ENCODE data around the gene DOCK2. TPM values are rescaled to one million over a fixed set of nuclear protein-coding genes. Genes with fewer than 3 reads are reported as not detected.
"Not testable (repeated sequence)": the region's sequence is repeated elsewhere in the genome, so short reads cannot be mapped to it uniquely, and the experiment has no call there.

Gene DOCK2
- total RNA-seq, 1 donor from 2014 or later = 13.5 TPM

GRCh38 chr5:169943026-169943425, 306.0 kb downstream of the DOCK2 start:
- DNase-seq (ENCODE audit: low read depth) = no peak

GRCh38 chr5:169944115-169944514, 307.0 kb downstream of the DOCK2 start:
- DNase-seq (ENCODE audit: low read depth) = no peak

- no peak for DNase-seq (ENCODE audit: low read depth)
These were observed 308.0 kb downstream of the DOCK2 start for GRCh38 chr5:169944922-169945680.

GRCh38 chr5:169945831-169946261, 308.8 kb downstream of the DOCK2 start:
- DNase-seq (ENCODE audit: low read depth) = peak; percentile 83

GRCh38 chr5:169946743-169947295, 309.7 kb downstream of the DOCK2 start:
- DNase-seq (ENCODE audit: low read depth) = no peak

- no peak for DNase-seq (ENCODE audit: low read depth)
These were observed 313.3 kb downstream of the DOCK2 start for GRCh38 chr5:169950333-169950732.

GRCh38 chr5:169953196-169953595, 316.1 kb downstream of the DOCK2 start:
- DNase-seq (ENCODE audit: low read depth) = not testable (repeated sequence)

GRCh38 chr5:169954786-169955185, 317.7 kb downstream of the DOCK2 start:
- DNase-seq (ENCODE audit: low read depth) = no peak

- no peak for DNase-seq (ENCODE audit: low read depth)
These were observed 319.1 kb downstream of the DOCK2 start for GRCh38 chr5:169956126-169956525.

GRCh38 chr5:169956756-169957155, 319.7 kb downstream of the DOCK2 start:
- DNase-seq (ENCODE audit: low read depth) = peak; percentile 40

GRCh38 chr5:169958278-169958677, 321.2 kb downstream of the DOCK2 start:
- no peak for DNase-seq (ENCODE audit: low read depth)

GRCh38 chr5:169960659-169961058, 323.6 kb downstream of the DOCK2 start:
- DNase-seq (ENCODE audit: low read depth) = no peak

- no peak for DNase-seq (ENCODE audit: low read depth)
These were observed 327.2 kb downstream of the DOCK2 start for GRCh38 chr5:169964246-169964645.

GRCh38 chr5:169970339-169970738, 333.3 kb downstream of the DOCK2 start:
- DNase-seq (ENCODE audit: low read depth) = no peak

- peak; percentile 77 for DNase-seq (ENCODE audit: low read depth)
These were observed 334.1 kb downstream of the DOCK2 start for GRCh38 chr5:169970911-169971765.

- no peak for DNase-seq (ENCODE audit: low read depth)
These were observed 334.7 kb downstream of the DOCK2 start for GRCh38 chr5:169971780-169972179.

GRCh38 chr5:169973056-169973455, 336.0 kb downstream of the DOCK2 start:
- DNase-seq (ENCODE audit: low read depth) = no peak

- no peak for DNase-seq (ENCODE audit: low read depth)
These were observed 337.2 kb downstream of the DOCK2 start for GRCh38 chr5:169974121-169974770.

- DNase-seq (ENCODE audit: low read depth) = peak; percentile 54
These were observed 341.6 kb downstream of the DOCK2 start for GRCh38 chr5:169978714-169979113.

- no peak for DNase-seq (ENCODE audit: low read depth)
These were observed 342.8 kb downstream of the DOCK2 start for GRCh38 chr5:169979871-169980270.

- peak; percentile 87 for DNase-seq (ENCODE audit: low read depth)
These were observed 343.5 kb downstream of the DOCK2 start, which contains the start of gene INSYN2B for GRCh38 chr5:169980418-169981053. Gene INSYN2B, minus strand, starts transcription at chr5:169980495. Its CDS starts 96,597 bp downstream, at chr5:169883898.

Measured in renal cortical epithelial cell (primary cell).